SH-SY5Y (cell line): ENCODE measurements around the gene INPP4A.

ENCODE experiments used
- GATA2 ChIP-seq: IDR thresholded peaks from 2 replicates; pipeline ENCODE4 v1.6.1; 2011; ENCODE audit warnings: mild to moderate bottlenecking, low read depth, low read length
- GATA3 ChIP-seq: IDR thresholded peaks from 2 replicates; pipeline ENCODE4 v1.6.1; 2011; ENCODE audit warnings: low read depth, mild to moderate bottlenecking, low read length, moderate library complexity

INPP4A gene

GRCh38 chr2:98605076-98605475 lies 160.4 kb downstream of the INPP4A start:
- no peak for TF ChIP-seq GATA2
- TF ChIP-seq GATA3 = no peak

GRCh38 chr2:98606431-98606830 lies 161.8 kb downstream of the INPP4A start:
- no peak for TF ChIP-seq GATA2
- TF ChIP-seq GATA3 = no peak

GRCh38 chr2:98607104-98607503 lies 162.4 kb downstream of the INPP4A start:
- TF ChIP-seq GATA3 = no peak
- no peak for TF ChIP-seq GATA2

- no peak for TF ChIP-seq GATA3
- TF ChIP-seq GATA2 = no peak
Measured at GRCh38 chr2:98607741-98608115, 163.1 kb downstream of the INPP4A start.

- TF ChIP-seq GATA3 (no peak), GATA2 (no peak)
Measured at GRCh38 chr2:98608116-98608961, 163.7 kb downstream of the INPP4A start, which contains the start of the genes COA5 and UNC50. Gene COA5, minus strand, starts transcription at chr2:98608512. Its CDS starts 107 bp downstream, at chr2:98608405. Gene UNC50, plus strand, starts transcription at chr2:98608589. Its CDS starts 1,171 bp downstream, at chr2:98609760.

GRCh38 chr2:98608962-98609604 lies 164.4 kb downstream of the INPP4A start:
- TF ChIP-seq GATA3 (no peak), GATA2 (no peak)

- TF ChIP-seq GATA2 = no peak
- TF ChIP-seq GATA3 = no peak
Measured at GRCh38 chr2:98614024-98614739, 169.5 kb downstream of the INPP4A start.

- TF ChIP-seq GATA2 (no peak), GATA3 (no peak)
Measured at GRCh38 chr2:98615481-98615880, 170.8 kb downstream of the INPP4A start.

GRCh38 chr2:98617149-98617548 lies 172.5 kb downstream of the INPP4A start:
- TF ChIP-seq GATA2 (no peak), GATA3 (no peak)

- TF ChIP-seq GATA2 = no peak
- no peak for TF ChIP-seq GATA3
Measured at GRCh38 chr2:98623657-98624056, 179.0 kb downstream of the INPP4A start.

GRCh38 chr2:98632351-98632750 lies 187.7 kb downstream of the INPP4A start:
- TF ChIP-seq GATA3 = no peak
- TF ChIP-seq GATA2 = no peak

- TF ChIP-seq GATA2 = no peak
- no peak for TF ChIP-seq GATA3
Measured at GRCh38 chr2:98634406-98635092, 189.9 kb downstream of the INPP4A start.

GRCh38 chr2:98637401-98638147 lies 192.9 kb downstream of the INPP4A start:
- TF ChIP-seq GATA3 = no peak
- no peak for TF ChIP-seq GATA2
